HUES64 (cell line): Measurements from ENCODE around the gene PRSS12. TPM values are rescaled to one million over a fixed set of nuclear protein-coding genes. Genes with fewer than 3 reads are reported as not detected.
"Not testable (repeated sequence)": the region's sequence is repeated elsewhere in the genome, so short reads cannot be mapped to it uniquely, and the experiment has no call there.

Experiments
- H3K27ac ChIP-seq: 2 replicates; pipeline ENCODE4 v1.7.0; 2013; ENCODE audit warnings: low read depth, low read length, inconsistent platforms
- H3K27me3 ChIP-seq: 2 replicates; pipeline ENCODE4 v1.6.1; 2013; ENCODE audit warnings: mild to moderate bottlenecking, low read length; ENCODE audit not compliant: insufficient read depth
- H3K36me3 ChIP-seq: 2 replicates; pipeline ENCODE4 v1.6.1; 2013; ENCODE audit warnings: mild to moderate bottlenecking, low read length; ENCODE audit not compliant: insufficient read depth
- H3K4me1 ChIP-seq: 2 replicates; pipeline ENCODE4 v1.6.1; 2013; ENCODE audit warnings: mild to moderate bottlenecking, low read length, moderate library complexity; ENCODE audit not compliant: insufficient read depth
- H3K4me3 ChIP-seq: 2 replicates; pipeline ENCODE4 v1.5.1; 2013; ENCODE audit warnings: mild to moderate bottlenecking, low read length, moderate library complexity
- H3K9ac ChIP-seq: 2 replicates; pipeline ENCODE4 v1.6.1; 2013; ENCODE audit warnings: mild to moderate bottlenecking, low read depth, low read length
- H3K9me3 ChIP-seq: 2 replicates; pipeline ENCODE4 v1.6.1; 2013; ENCODE audit warnings: low read depth, low read length; ENCODE audit not compliant: insufficient read depth
- whole genome bisulfite sequencing: fragments of 150-250, 120-280 bp; methylation state at CpG from one replicate; pipeline ENCODE4 v1.1.7; 2013; ENCODE audit warnings: missing lambda C conversion rate; 5-methylcytosine and 5-hydroxymethylcytosine counted together
- polyA plus RNA-seq, 2 experiments: library from polyadenylated mRNA; stranded (reverse); fragments of 50-300 nt; gene quantifications; one replicate each; pipeline ENCODE4 v1.2.3, GENCODE V29; 2013

Gene PRSS12, protein sequence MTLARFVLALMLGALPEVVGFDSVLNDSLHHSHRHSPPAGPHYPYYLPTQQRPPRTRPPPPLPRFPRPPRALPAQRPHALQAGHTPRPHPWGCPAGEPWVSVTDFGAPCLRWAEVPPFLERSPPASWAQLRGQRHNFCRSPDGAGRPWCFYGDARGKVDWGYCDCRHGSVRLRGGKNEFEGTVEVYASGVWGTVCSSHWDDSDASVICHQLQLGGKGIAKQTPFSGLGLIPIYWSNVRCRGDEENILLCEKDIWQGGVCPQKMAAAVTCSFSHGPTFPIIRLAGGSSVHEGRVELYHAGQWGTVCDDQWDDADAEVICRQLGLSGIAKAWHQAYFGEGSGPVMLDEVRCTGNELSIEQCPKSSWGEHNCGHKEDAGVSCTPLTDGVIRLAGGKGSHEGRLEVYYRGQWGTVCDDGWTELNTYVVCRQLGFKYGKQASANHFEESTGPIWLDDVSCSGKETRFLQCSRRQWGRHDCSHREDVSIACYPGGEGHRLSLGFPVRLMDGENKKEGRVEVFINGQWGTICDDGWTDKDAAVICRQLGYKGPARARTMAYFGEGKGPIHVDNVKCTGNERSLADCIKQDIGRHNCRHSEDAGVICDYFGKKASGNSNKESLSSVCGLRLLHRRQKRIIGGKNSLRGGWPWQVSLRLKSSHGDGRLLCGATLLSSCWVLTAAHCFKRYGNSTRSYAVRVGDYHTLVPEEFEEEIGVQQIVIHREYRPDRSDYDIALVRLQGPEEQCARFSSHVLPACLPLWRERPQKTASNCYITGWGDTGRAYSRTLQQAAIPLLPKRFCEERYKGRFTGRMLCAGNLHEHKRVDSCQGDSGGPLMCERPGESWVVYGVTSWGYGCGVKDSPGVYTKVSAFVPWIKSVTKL
- polyA plus RNA-seq (2013, experiment 1 of 2) = 2.7 TPM
- 3.2 TPM for polyA plus RNA-seq (2013, experiment 2 of 2)

- WGBS = 3% methylated on average over 59 of the region's 59 CpGs
- H3K9me3 ChIP-seq = no peaks in the 10 kb centered on the region
- H3K27ac ChIP-seq = no peak within 1 kb of the TSS
- H3K4me3 ChIP-seq = peak within 1 kb of the TSS; percentile 69
- H3K4me1 ChIP-seq = 0 out of 2 replicates have a peak, but pooled peaks cover 4% of the 10 kb centered on the region
- no peaks in the 10 kb centered on the region for H3K36me3 ChIP-seq
- peak within 1 kb of the TSS; percentile 53 for H3K9ac ChIP-seq
- H3K27me3 ChIP-seq = peaks cover 46% of the 10 kb centered on the region
Observed at GRCh38 chr4:118352843-118353533, at the start of gene PRSS12. Gene PRSS12 (minus strand): TSS chr4:118353003. CDS start chr4:118352720, 283 bp downstream.

- no peaks in the 10 kb centered on the region for H3K27me3 ChIP-seq
- 82% methylated on average over 3 of the region's 3 CpGs for WGBS
- no peak overlapping the region for H3K9ac ChIP-seq
- H3K4me1 ChIP-seq = peaks cover 49% of the 10 kb centered on the region
- no peak overlapping the region for H3K27ac ChIP-seq
- peaks cover 10% of the 10 kb centered on the region; the same call in 1 of the 2 replicates for H3K9me3 ChIP-seq
- H3K36me3 ChIP-seq = no peaks in the 10 kb centered on the region
- H3K4me3 ChIP-seq = no peak overlapping the region
Observed at GRCh38 chr4:118400356-118400755, 47.6 kb upstream of the PRSS12 start.

DNA sequence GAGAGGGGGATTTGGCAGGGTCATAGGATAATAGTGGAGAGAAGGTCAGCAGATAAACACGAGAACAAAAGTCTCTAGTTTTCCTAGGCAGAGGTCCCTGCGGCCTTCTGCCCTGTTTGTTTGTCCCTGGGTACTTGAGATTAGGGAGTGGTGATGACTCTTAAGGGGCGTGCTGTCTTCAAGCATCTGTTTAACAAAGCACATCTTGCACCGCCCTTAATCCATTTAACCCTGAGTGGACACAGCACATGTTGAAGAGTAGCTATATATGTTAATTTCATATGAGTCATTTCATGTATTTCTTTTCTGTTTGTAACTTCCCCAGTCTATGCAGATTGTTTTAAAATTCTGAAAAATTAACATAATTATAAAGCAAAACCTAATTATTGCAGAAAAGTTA lies 47.1 kb upstream of the PRSS12 start:
- not testable (repeated sequence) for H3K9ac ChIP-seq, H3K36me3 ChIP-seq, H3K27me3 ChIP-seq, H3K27ac ChIP-seq, H3K4me3 ChIP-seq, H3K9me3 ChIP-seq
- 47% methylated on average over 2 of the region's 4 CpGs for WGBS
- H3K4me1 ChIP-seq = peaks cover 54% of the 10 kb centered on the region

GRCh38 chr4:118398226-118399090 lies 45.7 kb upstream of the PRSS12 start:
- no peaks in the 10 kb centered on the region for H3K27me3 ChIP-seq
- H3K9ac ChIP-seq = no peak overlapping the region
- 70% methylated on average over 5 of the region's 5 CpGs for WGBS
- H3K9me3 ChIP-seq = peaks cover 6% of the 10 kb centered on the region; the same call in 1 of the 2 replicates
- H3K27ac ChIP-seq = no peak overlapping the region
- no peak overlapping the region for H3K4me3 ChIP-seq
- H3K36me3 ChIP-seq = no peaks in the 10 kb centered on the region
- peaks cover 55% of the 10 kb centered on the region for H3K4me1 ChIP-seq

GRCh38 chr4:118397623-118397979 lies 44.8 kb upstream of the PRSS12 start:
- Histone ChIP-seq H3K36me3 (no peaks in the 10 kb centered on the region), H3K9ac (no peak overlapping the region), H3K4me3 (no peak overlapping the region), H3K4me1 (peaks cover 55% of the 10 kb centered on the region), H3K27me3 (no peaks in the 10 kb centered on the region), H3K27ac (no peak overlapping the region), H3K9me3 (0 out of 2 replicates have a peak, but pooled peaks cover 1% of the 10 kb centered on the region)
- WGBS = 91% methylated on average over 1 of the region's 1 CpG

DNA sequence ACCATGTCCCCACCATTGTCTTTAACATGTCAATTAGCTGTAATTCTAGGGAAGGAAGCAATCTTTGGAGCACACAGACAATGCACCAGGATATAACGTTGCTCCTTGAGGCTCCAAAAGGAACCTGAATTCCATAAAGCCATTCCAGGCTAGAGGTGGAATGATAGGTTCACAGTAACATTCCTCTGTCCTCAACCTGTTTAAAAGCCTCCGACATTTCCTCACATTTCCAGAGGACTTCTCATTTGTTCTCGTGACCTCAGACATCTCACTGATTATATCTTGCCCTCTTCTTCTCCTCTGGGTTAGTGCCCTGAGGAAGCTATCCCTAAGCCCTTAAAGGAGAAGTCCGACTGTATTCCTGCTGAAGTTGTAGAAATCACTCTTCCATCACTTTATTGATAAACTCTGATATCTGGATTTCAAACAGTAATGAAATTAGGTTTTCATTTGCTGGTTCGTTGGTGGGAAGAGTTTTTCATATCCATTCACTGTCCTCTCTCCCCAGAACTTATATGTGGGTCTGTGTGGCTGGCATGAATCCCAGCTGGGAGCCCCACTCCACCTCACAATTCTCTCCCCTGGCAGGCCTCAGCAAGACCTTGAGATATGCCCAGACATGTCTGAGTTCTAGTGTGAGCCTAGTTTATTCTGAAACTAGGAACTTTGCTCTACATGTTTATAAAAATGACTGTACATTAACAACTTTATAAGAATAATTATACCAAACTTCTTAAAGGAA lies 44.2 kb upstream of the PRSS12 start:
- Histone ChIP-seq H3K36me3 (no peaks in the 10 kb centered on the region), H3K4me1 (peaks cover 55% of the 10 kb centered on the region), H3K9ac (no peak overlapping the region), H3K27me3 (no peaks in the 10 kb centered on the region), H3K4me3 (no peak overlapping the region), H3K27ac (no peak overlapping the region), H3K9me3 (0 out of 2 replicates have a peak, but pooled peaks cover 2% of the 10 kb centered on the region)
- WGBS = 70% methylated on average over 3 of the region's 5 CpGs

- 63% methylated on average over 1 of the region's 3 CpGs for WGBS
- H3K27me3 ChIP-seq = no peaks in the 10 kb centered on the region
- peaks cover 44% of the 10 kb centered on the region for H3K4me1 ChIP-seq
- no peak overlapping the region for H3K4me3 ChIP-seq
- H3K9me3 ChIP-seq = 0 out of 2 replicates have a peak, but pooled peaks cover 2% of the 10 kb centered on the region
- no peak overlapping the region for H3K27ac ChIP-seq
- no peak overlapping the region for H3K9ac ChIP-seq
- H3K36me3 ChIP-seq = no peaks in the 10 kb centered on the region
Observed at GRCh38 chr4:118395057-118395644, 42.3 kb upstream of the PRSS12 start.

DNA sequence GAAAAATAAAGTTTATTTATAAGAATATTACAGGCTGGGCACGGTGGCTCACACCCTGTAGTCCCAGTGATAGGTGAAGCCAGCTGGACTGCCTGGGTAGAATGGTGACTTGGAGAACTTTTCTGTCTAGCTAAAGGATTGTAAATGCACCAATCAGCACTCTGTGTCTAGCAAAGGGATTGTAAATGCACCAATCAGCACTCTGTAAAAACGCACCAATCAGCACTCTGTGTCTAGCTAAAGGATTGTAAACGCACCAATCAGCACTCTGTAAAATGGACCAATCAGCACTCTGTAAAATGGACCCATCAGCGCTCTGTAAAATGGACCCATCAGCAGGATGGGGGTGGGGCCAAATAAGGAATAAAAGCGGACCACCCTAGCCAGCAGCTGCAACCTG lies 39.7 kb upstream of the PRSS12 start:
- peaks cover 26% of the 10 kb centered on the region for H3K4me1 ChIP-seq
- not testable (repeated sequence) for H3K9ac ChIP-seq, H3K36me3 ChIP-seq, H3K4me3 ChIP-seq, H3K27ac ChIP-seq, H3K9me3 ChIP-seq, H3K27me3 ChIP-seq
- 97% methylated on average over 5 of the region's 5 CpGs for WGBS

GRCh38 chr4:118390121-118390520 lies 37.3 kb upstream of the PRSS12 start:
- Histone ChIP-seq H3K9me3 (peaks cover 7% of the 10 kb centered on the region; the same call in 1 of the 2 replicates), H3K4me3 (no peak overlapping the region), H3K36me3 (no peaks in the 10 kb centered on the region), H3K4me1 (peaks cover 3% of the 10 kb centered on the region; the same call in 1 of the 2 replicates), H3K27me3 (no peaks in the 10 kb centered on the region), H3K9ac (no peak overlapping the region), H3K27ac (no peak overlapping the region)
- 82% methylated on average over 2 of the region's 2 CpGs for WGBS
